ENCODE data around the gene PDIA5.
A peak's percentile ranks its signal among the peaks of the same experiment; 100 is the strongest.
"Not testable (repeated sequence)": the region's sequence is repeated elsewhere in the genome, so short reads cannot be mapped to it uniquely, and the experiment has no call there.

Gene PDIA5

GRCh38 chr3:123110976-123111615 is 44.3 kb downstream of the PDIA5 start:
- Histone ChIP-seq H3K4me3 (ENCODE audit: low read depth, low read length) (peak overlapping the region; percentile 44), H3K36me3 (peaks cover 68% of the 10 kb centered on the region), H3K27me3 (ENCODE audit: insufficient read depth, low read depth, severe bottlenecking) (no peaks in the 10 kb centered on the region), H3K9me3 (ENCODE audit: severe bottlenecking) (no peaks in the 10 kb centered on the region), H3K27ac (peak overlapping the region; percentile 100)
- TF ChIP-seq CTCF (IDR thresholded peaks at IDR 0.05; ENCODE audit: low read depth, low read length), result no peak
- DNase-seq, result peak; percentile 93

GRCh38 chr3:123111640-123112039 is 44.8 kb downstream of the PDIA5 start:
- no peak for DNase-seq

GRCh38 chr3:123112232-123112631 is 45.4 kb downstream of the PDIA5 start:
- Histone ChIP-seq H3K36me3 (peaks cover 63% of the 10 kb centered on the region), H3K4me3 (ENCODE audit: low read depth, low read length) (no peak overlapping the region), H3K27me3 (ENCODE audit: insufficient read depth, low read depth, severe bottlenecking) (no peaks in the 10 kb centered on the region), H3K9me3 (ENCODE audit: severe bottlenecking) (no peaks in the 10 kb centered on the region), H3K27ac (peak overlapping the region; percentile 100)
- DNase-seq, result no peak
- no peak for TF ChIP-seq CTCF (IDR thresholded peaks at IDR 0.05; ENCODE audit: low read depth, low read length)

More at GRCh38 chr3:123111640-123112039, 44.8 kb downstream of the PDIA5 start:
- TF ChIP-seq CTCF (IDR thresholded peaks at IDR 0.05; ENCODE audit: low read depth, low read length), result no peak
- Histone ChIP-seq H3K27ac (peak overlapping the region; percentile 100), H3K36me3 (peaks cover 69% of the 10 kb centered on the region), H3K27me3 (ENCODE audit: insufficient read depth, low read depth, severe bottlenecking) (no peaks in the 10 kb centered on the region), H3K9me3 (ENCODE audit: severe bottlenecking) (no peaks in the 10 kb centered on the region), H3K4me3 (ENCODE audit: low read depth, low read length) (no peak overlapping the region)

- DNase-seq; H3K9me3 ChIP-seq (ENCODE audit: severe bottlenecking); H3K4me3 ChIP-seq (ENCODE audit: low read depth, low read length); H3K27me3 ChIP-seq (ENCODE audit: insufficient read depth, low read depth, severe bottlenecking): not testable (repeated sequence)
- Histone ChIP-seq H3K27ac (peak overlapping the region; percentile 100; the same call in 1 of the 2 replicates), H3K36me3 (peaks cover 62% of the 10 kb centered on the region)
Observed at GRCh38 chr3:123112656-123113055, 45.8 kb downstream of the PDIA5 start.

GRCh38 chr3:123113889-123114450 is 47.1 kb downstream of the PDIA5 start:
- no peak for TF ChIP-seq CTCF (IDR thresholded peaks at IDR 0.05; ENCODE audit: low read depth, low read length)
- Histone ChIP-seq H3K9me3 (ENCODE audit: severe bottlenecking) (no peaks in the 10 kb centered on the region), H3K4me3 (ENCODE audit: low read depth, low read length) (no peak overlapping the region), H3K36me3 (peaks cover 68% of the 10 kb centered on the region), H3K27me3 (ENCODE audit: insufficient read depth, low read depth, severe bottlenecking) (no peaks in the 10 kb centered on the region), H3K27ac (no peak overlapping the region)
- no peak for DNase-seq

GRCh38 chr3:123116116-123116515 is 49.3 kb downstream of the PDIA5 start:
- Histone ChIP-seq H3K36me3 (peaks cover 82% of the 10 kb centered on the region), H3K9me3 (ENCODE audit: severe bottlenecking) (no peaks in the 10 kb centered on the region), H3K27me3 (ENCODE audit: insufficient read depth, low read depth, severe bottlenecking) (no peaks in the 10 kb centered on the region), H3K27ac (no peak overlapping the region), H3K4me3 (ENCODE audit: low read depth, low read length) (no peak overlapping the region)
- DNase-seq, result no peak
- no peak for TF ChIP-seq CTCF (IDR thresholded peaks at IDR 0.05; ENCODE audit: low read depth, low read length)

All from WERI-Rb-1 (cell line).